ENCODE data around the gene GAREM1.

DNA sequence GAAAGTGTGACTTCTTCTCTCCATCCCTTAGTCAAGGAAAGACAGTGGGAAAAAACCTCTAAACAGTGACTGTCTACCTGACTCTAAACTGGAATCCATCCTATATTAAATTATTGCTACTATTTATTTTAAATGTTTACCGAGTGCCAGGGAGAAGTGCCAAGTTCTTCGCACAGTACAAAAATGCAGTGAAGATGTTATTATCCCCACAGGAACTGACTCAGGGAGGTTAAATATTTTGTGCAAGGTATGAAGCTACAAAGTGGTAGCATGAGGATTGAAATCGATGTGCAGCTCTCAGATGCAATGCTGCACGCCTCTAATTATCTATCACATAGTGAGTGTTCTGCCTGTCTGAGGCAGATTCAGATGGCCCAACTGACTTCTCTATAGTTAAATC is 189.8 kb downstream of the GAREM1 start:
- no peak for TF ChIP-seq POLR2A (IDR thresholded peaks at IDR 0.05)
- TF ChIP-seq, protein P1, sequence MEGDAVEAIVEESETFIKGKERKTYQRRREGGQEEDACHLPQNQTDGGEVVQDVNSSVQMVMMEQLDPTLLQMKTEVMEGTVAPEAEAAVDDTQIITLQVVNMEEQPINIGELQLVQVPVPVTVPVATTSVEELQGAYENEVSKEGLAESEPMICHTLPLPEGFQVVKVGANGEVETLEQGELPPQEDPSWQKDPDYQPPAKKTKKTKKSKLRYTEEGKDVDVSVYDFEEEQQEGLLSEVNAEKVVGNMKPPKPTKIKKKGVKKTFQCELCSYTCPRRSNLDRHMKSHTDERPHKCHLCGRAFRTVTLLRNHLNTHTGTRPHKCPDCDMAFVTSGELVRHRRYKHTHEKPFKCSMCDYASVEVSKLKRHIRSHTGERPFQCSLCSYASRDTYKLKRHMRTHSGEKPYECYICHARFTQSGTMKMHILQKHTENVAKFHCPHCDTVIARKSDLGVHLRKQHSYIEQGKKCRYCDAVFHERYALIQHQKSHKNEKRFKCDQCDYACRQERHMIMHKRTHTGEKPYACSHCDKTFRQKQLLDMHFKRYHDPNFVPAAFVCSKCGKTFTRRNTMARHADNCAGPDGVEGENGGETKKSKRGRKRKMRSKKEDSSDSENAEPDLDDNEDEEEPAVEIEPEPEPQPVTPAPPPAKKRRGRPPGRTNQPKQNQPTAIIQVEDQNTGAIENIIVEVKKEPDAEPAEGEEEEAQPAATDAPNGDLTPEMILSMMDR (IDR thresholded peaks at IDR 0.05): no peak
- TF ChIP-seq POLR2AphosphoS5 (IDR thresholded peaks at IDR 0.05): no peak
